GM18909 (cell line): ENCODE measurements around the gene FAM107A.
A peak's percentile ranks its signal among the peaks of the same experiment; 100 is the strongest.

Experiments
- ATAC-seq: cut with Tn5 transposase; IDR thresholded peaks from one replicate; pipeline ENCODE4 v1.9.1; 2021; ENCODE audit warnings: mild to moderate bottlenecking; ENCODE audit not compliant: unreplicated experiment, poor library complexity

Gene FAM107A

GRCh38 chr3:58594117-58594516 lies 16.9 kb upstream of the FAM107A start:
- ATAC-seq = no peak

GRCh38 chr3:58591517-58592510 lies 14.6 kb upstream of the FAM107A start:
- no peak for ATAC-seq

- ATAC-seq = no peak
These were observed 10.9 kb upstream of the FAM107A start for GRCh38 chr3:58588030-58588614.

GRCh38 chr3:58586776-58587192 lies 9.6 kb upstream of the FAM107A start:
- ATAC-seq = no peak

- no peak for ATAC-seq
These were observed 8.8 kb upstream of the FAM107A start for GRCh38 chr3:58585994-58586393.

GRCh38 chr3:58585005-58585786 lies 8.0 kb upstream of the FAM107A start:
- peak; percentile 92 for ATAC-seq

- ATAC-seq = no peak
These were observed 7.5 kb upstream of the FAM107A start for GRCh38 chr3:58584690-58585004.

- ATAC-seq = no peak
These were observed 4.3 kb upstream of the FAM107A start for GRCh38 chr3:58581328-58582091.

- no peak for ATAC-seq
These were observed 3.7 kb upstream of the FAM107A start for GRCh38 chr3:58580826-58581327.

GRCh38 chr3:58578873-58579272 lies 1.7 kb upstream of the FAM107A start:
- no peak for ATAC-seq

- ATAC-seq = no peak
These were observed 475 bp downstream of the FAM107A start for GRCh38 chr3:58576716-58577115.

- no peak for ATAC-seq
These were observed 1.1 kb downstream of the FAM107A start for GRCh38 chr3:58575971-58576652.

GRCh38 chr3:58574682-58575081 lies 2.5 kb downstream of the FAM107A start:
- no peak for ATAC-seq

GRCh38 chr3:58574106-58574505 lies 3.1 kb downstream of the FAM107A start:
- ATAC-seq = no peak

GRCh38 chr3:58573640-58574039 lies 3.6 kb downstream of the FAM107A start:
- no peak for ATAC-seq

GRCh38 chr3:58572634-58573230 lies 4.5 kb downstream of the FAM107A start:
- no peak for ATAC-seq

GRCh38 chr3:58572013-58572633 lies 5.1 kb downstream of the FAM107A start:
- ATAC-seq = no peak

GRCh38 chr3:58570851-58571250 lies 6.3 kb downstream of the FAM107A start:
- ATAC-seq = no peak
